ENCODE results near the gene S100A7A. TPM values are rescaled to one million over a fixed set of nuclear protein-coding genes. Genes with fewer than 3 reads are reported as not detected.
"Not testable (repeated sequence)": the region's sequence is repeated elsewhere in the genome, so short reads cannot be mapped to it uniquely, and the experiment has no call there.

The S100A7A gene
- total and polyA plus RNA-seq, 2 donors (not counting 3 experiments of a cell fraction or from before 2014, with no cell fraction given) = not detected

GRCh38 chr1:153447498-153448170 lies 31.3 kb downstream of the S100A7A start:
- Histone ChIP-seq H3K9me1 (replicated peaks; ENCODE audit: control insufficient read depth, extremely low read depth, insufficient read depth, low read length) (no peaks in the 10 kb centered on the region), H3K4me3 (replicated peaks in 1 of 3; ENCODE audit: insufficient read depth in 1 of 3, low read depth in 1 of 3, low read length in 3 of 3) (no peak overlapping the region), H3K27me3 (ENCODE audit: control insufficient read depth in 2 of 2, insufficient read depth in 2 of 2, low read length in 2 of 2) (no peaks in the 10 kb centered on the region), H3K27ac (ENCODE audit: insufficient read depth, low read depth, low read length) (no peak overlapping the region), H3K36me3 (ENCODE audit: control insufficient read depth in 2 of 2, extremely low read depth in 1 of 2, insufficient read depth in 2 of 2, low read length in 2 of 2) (no peaks in the 10 kb centered on the region), H3K4me1 (ENCODE audit: control insufficient read depth, extremely low read depth, insufficient read depth, low read length) (no peaks in the 10 kb centered on the region), H3K79me2 (ENCODE audit: control insufficient read depth, insufficient read depth, low read length) (no peaks in the 10 kb centered on the region), H4K20me1 (replicated peaks; ENCODE audit: control insufficient read depth, extremely low read depth, insufficient read depth, low read length) (no peaks in the 10 kb centered on the region), H3K4me2 (ENCODE audit: insufficient read depth, low read length) (no peak overlapping the region), H3K9me3 (replicated peaks; ENCODE audit: control insufficient read depth, insufficient read depth, low read length) (no peaks in the 10 kb centered on the region), H2AFZ (ENCODE audit: low read depth, low read length) (no peak overlapping the region), H3K9ac (replicated peaks; ENCODE audit: extremely low read depth, insufficient read depth, low read length) (no peak overlapping the region)
- no peak for DNase-seq (ENCODE audit: low read depth, low spot score)
- dilution Hi-C loops (cut with MboI; ENCODE audit: extremely low pct_ligation_motif_present, low sequenced_read_pairs) = no loop called here
- no peak for FAIRE-seq
- CTCF ChIA-PET = no interaction called here
- POLR2A ChIA-PET = no interaction called here
- no TSS peak for BruUV-seq (replicated peaks)
- intact Hi-C loops (cut with micrococcal nuclease) = no loop called here
- no peak for TF ChIP-seq GATA2 (IDR thresholded peaks at IDR 0.05; ENCODE audit: insufficient read depth, insufficient read length, low read depth, low read length)
- TF ChIP-seq JUN (IDR thresholded peaks at IDR 0.05; ENCODE audit: borderline replicate concordance, insufficient read depth, insufficient read length, low read depth) = no peak
- TF ChIP-seq MAX (IDR thresholded peaks at IDR 0.05; ENCODE audit: insufficient read depth, insufficient read length) = no peak
- TF ChIP-seq FOS (IDR thresholded peaks at IDR 0.05; ENCODE audit: borderline replicate concordance, insufficient read depth, low read length) = no peak
- no peak for TF ChIP-seq CTCF (IDR thresholded peaks at IDR 0.05; ENCODE audit: extremely low read depth in 1 of 2, insufficient read depth in 1 of 2, low read depth in 1 of 2, low read length in 2 of 2)
- TF ChIP-seq EZH2 (IDR thresholded peaks at IDR 0.05; ENCODE audit: borderline replicate concordance, low read depth, low read length, severe bottlenecking) = no peak
- no peak for TF ChIP-seq POLR2AphosphoS5 (IDR thresholded peaks at IDR 0.05; ENCODE audit: insufficient read depth, low read depth, low read length)

- H3K9ac ChIP-seq (replicated peaks; ENCODE audit: extremely low read depth, insufficient read depth, low read length); BruUV-seq (replicated peaks); H3K27me3 ChIP-seq (ENCODE audit: control insufficient read depth in 2 of 2, insufficient read depth in 2 of 2, low read length in 2 of 2); H3K36me3 ChIP-seq (ENCODE audit: control insufficient read depth in 2 of 2, extremely low read depth in 1 of 2, insufficient read depth in 2 of 2, low read length in 2 of 2); FAIRE-seq; H3K4me3 ChIP-seq (replicated peaks in 1 of 3; ENCODE audit: insufficient read depth in 1 of 3, low read depth in 1 of 3, low read length in 3 of 3); H2AFZ ChIP-seq (ENCODE audit: low read depth, low read length); H3K9me1 ChIP-seq (replicated peaks; ENCODE audit: control insufficient read depth, extremely low read depth, insufficient read depth, low read length); H3K79me2 ChIP-seq (ENCODE audit: control insufficient read depth, insufficient read depth, low read length); H4K20me1 ChIP-seq (replicated peaks; ENCODE audit: control insufficient read depth, extremely low read depth, insufficient read depth, low read length); H3K27ac ChIP-seq (ENCODE audit: insufficient read depth, low read depth, low read length); CTCF ChIA-PET; DNase-seq (ENCODE audit: low read depth, low spot score); H3K4me2 ChIP-seq (ENCODE audit: insufficient read depth, low read length); H3K4me1 ChIP-seq (ENCODE audit: control insufficient read depth, extremely low read depth, insufficient read depth, low read length); dilution Hi-C loops (cut with MboI; ENCODE audit: extremely low pct_ligation_motif_present, low sequenced_read_pairs); intact Hi-C loops (cut with micrococcal nuclease); POLR2A ChIA-PET; H3K9me3 ChIP-seq (replicated peaks; ENCODE audit: control insufficient read depth, insufficient read depth, low read length): not testable (repeated sequence)
Measured at GRCh38 chr1:153448851-153449250, 32.5 kb downstream of the S100A7A start.

Measured in endothelial cell of umbilical vein (primary cell).